Muscle of arm (tissue), 12 donors: ENCODE data around the gene UTP15. TPM values are rescaled to one million over a fixed set of nuclear protein-coding genes. Genes with fewer than 3 reads are reported as not detected.
A peak's percentile ranks its signal among the peaks of the same experiment; 100 is the strongest.

Experiments used
- DNase-seq: peaks from one replicate; pipeline ENCODE4 v3.0.0-alpha.2; 2013
- polyA plus RNA-seq, 12 donors: library from polyadenylated mRNA; unstranded; fragments of 120-200 nt; gene quantifications; one replicate each; pipeline ENCODE4 v1.2.1, GENCODE V29; 2013; ENCODE audit not compliant: insufficient read length in 12 of 12

Gene UTP15
- polyA plus RNA-seq, 12 donors: 8.5 to 19.9 (median 12.7) TPM; not detected in 1

- no peak for DNase-seq
Measured at GRCh38 chr5:73620334-73620687, 54.8 kb downstream of the UTP15 start.

- DNase-seq: no peak
Measured at GRCh38 chr5:73623060-73623459, 57.5 kb downstream of the UTP15 start.

GRCh38 chr5:73623901-73624404 is 58.4 kb downstream of the UTP15 start:
- DNase-seq: no peak

- no peak for DNase-seq
Measured at GRCh38 chr5:73624888-73625287, 59.3 kb downstream of the UTP15 start.

GRCh38 chr5:73625372-73625943 is 59.9 kb downstream of the UTP15 start:
- DNase-seq: peak; percentile 1

- peak; percentile 7 for DNase-seq
Measured at GRCh38 chr5:73625944-73626811, 60.6 kb downstream of the UTP15 start, which contains the start of gene ARHGEF28. TSS of gene ARHGEF28 (plus strand) at chr5:73626196. CDS start at chr5:73684852, 58,656 bp downstream.

- no peak for DNase-seq
Measured at GRCh38 chr5:73626814-73627313, 61.3 kb downstream of the UTP15 start.

- no peak for DNase-seq
Measured at GRCh38 chr5:73629456-73629855, 63.9 kb downstream of the UTP15 start.

GRCh38 chr5:73630765-73631164 is 65.2 kb downstream of the UTP15 start:
- DNase-seq: no peak

GRCh38 chr5:73631500-73631899 is 66.0 kb downstream of the UTP15 start:
- DNase-seq: no peak

Other genes starting within 250 kb of the UTP15 start
- gene FOXD1, start 117.0 kb upstream of the UTP15 start, polyA plus RNA-seq: 1 to 10 TPM in 2 of 12 donors, under 1 TPM in 8, not detected in 2; 0.43 to 4.7 (median 0.67) TPM
- 1,000 to 10,000 TPM in 11 of 12 donors, not detected in 1; 1,046 to 1,477 (median 1,324) TPM for gene BTF3, start 67.3 kb upstream of the UTP15 start, polyA plus RNA-seq
- 10 to 100 TPM in 11 of 12 donors, not detected in 1; 19.9 to 50.7 (median 35.4) TPM for gene ANKRA2, start 104 bp upstream of the UTP15 start, polyA plus RNA-seq
- 10 to 100 TPM in 1 of 12 donors, 1 to 10 TPM in 10, not detected in 1; 2.0 to 13.4 (median 4.1) TPM for gene ARHGEF28, start 60.5 kb downstream of the UTP15 start, polyA plus RNA-seq